HG03280 (cell line): ENCODE results near the gene AXIN2.
"Not testable (repeated sequence)": the region's sequence is repeated elsewhere in the genome, so short reads cannot be mapped to it uniquely, and the experiment has no call there.

Experiments used
- ATAC-seq: cut with Tn5 transposase; IDR thresholded peaks from one replicate; pipeline ENCODE4 v1.9.1; 2021; ENCODE audit warnings: mild to moderate bottlenecking, moderate library complexity; ENCODE audit not compliant: unreplicated experiment

AXIN2 gene

DNA sequence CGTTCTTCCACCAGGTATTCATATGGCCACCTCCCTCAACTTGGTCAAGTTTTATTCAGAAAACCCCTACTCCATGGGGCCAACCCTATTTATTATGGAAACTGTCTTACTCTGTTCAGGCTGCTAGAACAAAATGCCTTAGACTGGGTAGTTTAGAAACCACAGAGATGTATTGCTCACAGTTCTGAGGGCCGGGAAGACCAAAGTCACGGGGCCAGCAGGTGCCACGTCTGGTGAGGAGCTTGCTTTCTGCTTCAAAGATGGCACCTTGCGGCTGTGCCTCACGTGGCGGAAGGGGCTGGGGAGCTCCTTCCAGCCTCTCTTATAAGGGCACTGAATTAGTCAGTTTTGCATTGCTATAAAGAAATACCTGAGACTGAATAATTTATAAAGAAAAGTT lies 74.3 kb downstream of the AXIN2 start:
- no peak for ATAC-seq

DNA sequence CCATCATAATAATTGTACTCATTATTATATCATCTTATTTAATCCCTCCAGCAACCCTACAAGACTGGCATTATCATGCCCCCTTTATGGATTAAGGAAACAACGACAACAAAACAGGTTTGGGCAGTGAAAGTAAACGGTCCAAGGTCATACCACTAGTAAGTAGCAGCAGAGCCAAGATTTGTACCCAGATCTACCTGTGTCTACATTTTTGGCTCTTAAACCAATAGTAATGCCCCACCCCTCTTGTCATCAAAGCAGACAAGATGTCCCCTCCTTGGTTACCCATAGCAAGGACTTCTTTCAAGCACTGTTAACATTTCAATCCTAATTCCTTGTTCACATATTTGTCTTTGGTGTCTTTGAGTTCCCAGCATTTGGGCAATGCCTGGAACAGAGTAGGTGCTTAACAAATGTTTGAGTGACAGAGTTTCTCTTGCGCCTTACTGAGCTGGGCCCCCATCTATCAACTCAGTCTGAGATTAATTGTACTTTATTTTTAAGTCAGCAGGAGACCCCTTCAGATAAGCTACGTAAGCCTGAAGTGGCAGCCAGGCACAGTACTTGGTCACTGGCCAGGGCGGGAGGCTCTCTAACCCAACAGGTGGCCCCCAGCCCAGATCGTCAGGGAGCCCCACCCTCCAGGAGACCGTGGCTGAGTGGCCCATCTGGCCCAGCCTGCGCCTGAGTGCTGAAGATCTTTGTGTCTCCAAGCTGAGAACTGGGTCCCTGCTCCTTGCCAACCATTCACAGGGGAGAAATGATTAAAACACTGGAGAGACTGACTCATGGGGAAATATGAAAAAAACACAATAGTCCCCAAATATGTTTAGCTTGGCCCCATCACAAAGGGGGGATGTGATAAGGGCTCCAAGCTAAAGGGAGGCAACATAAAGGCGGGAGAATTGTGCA lies 75.8 kb downstream of the AXIN2 start:
- no peak for ATAC-seq

DNA sequence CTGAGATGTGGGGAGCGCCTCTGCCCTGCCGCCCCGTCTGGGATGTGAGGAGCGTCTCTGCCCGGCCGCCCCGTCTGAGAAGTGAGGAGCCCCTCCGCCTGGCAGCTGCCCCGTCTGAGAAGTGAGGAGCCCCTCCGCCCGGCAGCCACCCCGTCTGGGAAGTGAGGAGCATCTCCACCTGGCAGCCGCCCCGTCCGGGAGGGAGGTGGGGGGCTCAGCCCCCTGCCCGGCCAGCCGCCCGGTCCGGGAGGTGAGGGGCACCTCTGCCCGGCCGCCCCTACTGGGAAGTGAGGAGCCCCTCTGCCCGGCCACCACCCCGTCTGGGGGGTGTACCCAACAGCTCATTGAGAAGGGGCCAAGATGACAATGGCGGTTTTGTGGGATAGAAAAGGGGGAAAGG lies 77.0 kb downstream of the AXIN2 start:
- not testable (repeated sequence) for ATAC-seq

DNA sequence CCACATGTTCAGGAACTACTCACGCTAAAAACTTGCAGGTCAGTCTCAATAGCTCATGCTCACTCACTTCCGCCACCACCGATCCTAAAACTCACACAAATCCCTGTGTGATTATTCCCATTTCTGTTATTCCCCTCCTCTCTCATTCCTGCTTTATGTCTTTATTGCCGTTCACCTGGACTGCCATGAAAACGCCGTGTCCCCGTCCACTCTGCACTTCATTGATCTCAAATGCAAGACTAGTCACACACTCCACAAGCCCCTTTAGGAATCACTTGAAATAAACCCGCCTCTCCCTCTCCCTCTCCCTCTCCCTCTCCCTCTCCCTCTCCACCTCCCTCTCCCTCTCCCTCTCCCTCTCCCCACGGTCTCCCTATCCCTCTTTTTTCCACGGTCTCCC lies 78.0 kb downstream of the AXIN2 start:
- no peak for ATAC-seq

DNA sequence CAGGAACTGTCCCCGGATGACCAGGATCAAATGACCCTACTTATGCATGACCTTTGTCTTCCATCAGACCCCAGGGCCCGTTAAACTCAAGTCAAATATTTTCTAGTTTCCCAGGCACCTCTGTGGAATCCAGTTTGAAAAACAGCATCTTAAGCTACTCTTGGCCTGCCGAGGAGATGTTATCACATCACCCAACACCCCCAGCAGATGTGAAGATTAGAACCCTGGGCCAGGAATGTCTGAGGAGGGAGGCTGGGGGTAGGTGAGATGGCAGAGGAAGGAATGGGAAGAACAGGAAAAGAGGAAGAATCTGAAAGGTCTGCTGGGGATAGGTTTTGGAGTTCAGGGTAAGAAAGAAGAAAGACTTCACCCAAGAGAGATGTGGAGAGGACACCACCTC lies 79.2 kb downstream of the AXIN2 start:
- no peak for ATAC-seq

DNA sequence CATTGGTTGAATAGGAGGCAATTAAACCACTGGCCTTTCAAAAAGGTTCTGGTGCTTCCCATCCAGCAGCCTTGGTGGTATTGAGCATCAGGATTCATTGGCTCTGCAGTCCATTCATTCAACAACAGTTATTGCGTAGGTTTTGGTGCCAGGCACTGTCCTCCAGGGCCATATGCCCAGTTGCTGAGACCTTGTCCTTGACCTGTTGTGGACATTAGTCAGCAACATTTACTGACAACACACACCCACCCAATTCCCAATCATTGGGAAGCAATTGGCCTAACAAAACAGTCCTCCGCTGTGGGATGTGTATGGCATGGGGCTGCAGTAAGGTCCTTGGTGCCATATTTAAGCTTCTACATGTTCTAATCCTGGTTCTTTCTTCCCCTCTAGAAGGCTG lies 82.2 kb downstream of the AXIN2 start:
- ATAC-seq: no peak
